GM23338 (cell line): Measurements from ENCODE around the gene TMEM116. TPM values are rescaled to one million over a fixed set of nuclear protein-coding genes. Genes with fewer than 3 reads are reported as not detected.
A peak's percentile ranks its signal among the peaks of the same experiment; 100 is the strongest.

Experiments used
- ATAC-seq: fragments of 200-7000 bp; cut with Tn5 transposase; 3 replicates; pipeline ENCODE4 v1.9.1; 2020
- DNase-seq: peaks from one replicate; pipeline ENCODE4 v3.0.0-alpha.2; 2015; ENCODE audit warnings: low spot score
- H2AFZ ChIP-seq: fragments of 200-600 bp; sonication (generic); 2 replicates; pipeline ENCODE4 v1.8.0; 2016; ENCODE audit warnings: antibody characterized with exemption, mild to moderate bottlenecking, moderate library complexity
- H3F3A ChIP-seq: fragments of 200-600 bp; sonication (generic); replicated peaks from 2 replicates; pipeline ENCODE4 v1.8.0; 2017; ENCODE audit warnings: antibody characterized with exemption, mixed run types, low read depth
- H3K27ac ChIP-seq: fragments of 200-600 bp; sonication (generic); 2 replicates; pipeline ENCODE4 v1.6.1; 2016; ENCODE audit warnings: low read depth
- H3K27me3 ChIP-seq: fragments of 200-600 bp; sonication (generic); 2 replicates; pipeline ENCODE4 v1.8.0; 2016; ENCODE audit warnings: mild to moderate bottlenecking, mixed run types, moderate library complexity; ENCODE audit not compliant: insufficient read depth
- H3K36me3 ChIP-seq: fragments of 200-600 bp; sonication (generic); 2 replicates; pipeline ENCODE4 v1.8.0; 2016; ENCODE audit warnings: mild to moderate bottlenecking; ENCODE audit not compliant: insufficient read depth
- H3K4me1 ChIP-seq: fragments of 200-600 bp; sonication (generic); 2 replicates; pipeline ENCODE4 v1.8.0; 2016; ENCODE audit warnings: mild to moderate bottlenecking, moderate library complexity; ENCODE audit not compliant: insufficient read depth
- H3K4me2 ChIP-seq: fragments of 200-600 bp; sonication (generic); 2 replicates; pipeline ENCODE4 v1.7.1; 2017; ENCODE audit warnings: mixed run types
- H3K4me3 ChIP-seq: fragments of 200-600 bp; sonication (generic); 2 replicates; pipeline ENCODE4 v1.6.1; 2016; ENCODE audit warnings: mixed run types
- H3K79me2 ChIP-seq: fragments of 200-600 bp; sonication (generic); replicated peaks from 2 replicates; pipeline ENCODE4 v1.8.0; 2017; ENCODE audit warnings: mild to moderate bottlenecking; ENCODE audit not compliant: insufficient read depth
- H3K9me2 ChIP-seq: fragments of 200-600 bp; sonication (generic); 2 replicates; pipeline ENCODE4 v1.8.0; 2017; ENCODE audit not compliant: insufficient read depth
- H4K20me1 ChIP-seq: fragments of 200-600 bp; sonication (generic); replicated peaks from 2 replicates; pipeline ENCODE4 v1.8.0; 2017; ENCODE audit warnings: mild to moderate bottlenecking; ENCODE audit not compliant: insufficient read depth
- H3K27ac Mint-ChIP-seq: 2 replicates; pipeline ENCODE4 v1.8.0; 2020; ENCODE audit warnings: inconsistent platforms, mild to moderate bottlenecking, moderate library complexity, mixed read lengths
- H3K27me3 Mint-ChIP-seq: 3 replicates; pipeline ENCODE4 v1.8.0; 2022; ENCODE audit warnings: low read depth, mild to moderate bottlenecking, moderate library complexity, mixed read lengths, inconsistent platforms; ENCODE audit not compliant: insufficient read depth, poor library complexity
- H3K36me3 Mint-ChIP-seq: 3 replicates; pipeline ENCODE4 v1.8.0; 2021; ENCODE audit warnings: low read depth, mild to moderate bottlenecking, inconsistent platforms, moderate library complexity, mixed read lengths
- H3K4me1 Mint-ChIP-seq: 3 replicates; pipeline ENCODE4 v1.8.0; 2020; ENCODE audit warnings: mild to moderate bottlenecking, inconsistent platforms, mixed read lengths
- H3K4me3 Mint-ChIP-seq: 3 replicates; pipeline ENCODE4 v1.8.0; 2021; ENCODE audit warnings: moderate library complexity, mild to moderate bottlenecking, inconsistent platforms, mixed read lengths
- H3K9me3 Mint-ChIP-seq: 3 replicates; pipeline ENCODE4 v1.8.0; 2020; ENCODE audit warnings: moderate library complexity, mild to moderate bottlenecking, inconsistent platforms, mixed read lengths
- CREB1 ChIP-seq: fragments of 250-450 bp; sonication (Bioruptor Pico); IDR thresholded peaks from 2 replicates; pipeline ENCODE4 v1.5.0; 2020; ENCODE audit warnings: low read depth, mild to moderate bottlenecking, moderate library complexity
- EZH2phosphoT487 ChIP-seq: fragments of 200-600 bp; sonication (generic); IDR thresholded peaks from one replicate; pipeline ENCODE4 v1.8.1; 2018; ENCODE audit warnings: antibody characterized with exemption; ENCODE audit not compliant: unreplicated experiment
- NANOG ChIP-seq: IDR thresholded peaks from 2 replicates; pipeline ENCODE4 v1.6.1; 2016; ENCODE audit warnings: antibody characterized with exemption, borderline replicate concordance
- POLR2AphosphoS5 ChIP-seq: IDR thresholded peaks from 2 replicates; pipeline ENCODE4 v1.6.1; 2016; ENCODE audit warnings: antibody characterized with exemption, low read depth
- STAT1 ChIP-seq: IDR thresholded peaks from one replicate; pipeline ENCODE4 v1.6.1; 2016; ENCODE audit warnings: antibody characterized with exemption; ENCODE audit not compliant: unreplicated experiment
- ZNF114 ChIP-seq: fragments of 250-450 bp; sonication (Bioruptor Pico); IDR thresholded peaks from 2 replicates; pipeline ENCODE4 v1.5.0; 2020; ENCODE audit warnings: mild to moderate bottlenecking, moderate library complexity
- ZNF331 ChIP-seq: fragments of 250-450 bp; sonication (Bioruptor Pico); IDR thresholded peaks from 2 replicates; pipeline ENCODE4 v1.5.0; 2020; ENCODE audit warnings: low read depth, mild to moderate bottlenecking, moderate library complexity
- polyA plus RNA-seq: library from polyadenylated mRNA; unstranded; fragments of >200 nt; fragmentation: Nextera tagmentation; extraction: Ambion mirVana; gene quantifications from 2 replicates; pipeline ENCODE4 v1.2.1, GENCODE V29; 2016
- total RNA-seq: library from RNA; depleted of rRNA; stranded (reverse); fragments of >200 nt; shearing (Covaris generic); gene quantifications from 2 replicates; pipeline ENCODE4 v1.2.3, GENCODE V29; 2014
- TF ChIP-seq, protein P1 (sequence below): fragments of 250-450 bp; sonication (Bioruptor Pico); IDR thresholded peaks from 2 replicates; pipeline ENCODE4 v1.5.0; 2020; ENCODE audit warnings: mild to moderate bottlenecking, moderate library complexity
- TF ChIP-seq, protein P2 (sequence below): IDR thresholded peaks from 2 replicates; pipeline ENCODE4 v1.6.1; 2016; ENCODE audit warnings: antibody characterized with exemption
- TF ChIP-seq, protein P3 (sequence below): IDR thresholded peaks from one replicate; pipeline ENCODE4 v1.6.1; 2018; ENCODE audit warnings: antibody characterized with exemption; ENCODE audit not compliant: unreplicated experiment

Gene TMEM116
- total and polyA plus RNA-seq, 2 experiments from 2014 or later, result 8.0 to 10.4 TPM

DNA sequence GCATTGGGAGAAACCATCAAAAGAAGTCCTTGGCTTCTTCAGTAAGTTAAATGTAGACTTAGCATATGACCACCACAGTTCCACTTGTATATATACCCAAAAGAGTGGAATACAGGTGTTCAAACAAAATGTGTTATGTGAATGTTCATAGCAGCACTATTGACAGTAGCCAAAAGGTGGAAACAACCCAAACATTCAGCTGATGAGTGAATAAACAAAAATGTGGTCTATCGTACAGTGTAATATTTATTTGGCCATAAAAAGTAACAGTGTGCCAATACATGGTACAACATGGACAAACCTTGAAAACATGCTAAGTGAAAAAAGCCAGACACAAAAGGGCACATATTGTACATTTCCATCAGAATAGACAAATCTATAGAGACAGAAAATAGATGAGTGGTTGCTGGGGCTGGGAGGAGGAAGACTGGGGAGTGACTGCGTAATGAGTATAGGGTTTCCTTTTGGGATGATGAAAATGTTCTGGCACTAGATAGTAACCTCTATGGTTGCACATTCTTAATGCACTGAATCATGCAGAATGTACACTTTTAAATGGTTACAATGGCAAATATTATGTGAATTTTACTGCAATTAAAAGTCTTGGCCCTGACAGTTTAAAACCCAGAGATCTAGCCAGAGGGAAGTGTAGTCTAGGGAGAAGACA, 5.7 kb upstream of the TMEM116 start (continued):
- TF ChIP-seq, protein P1, sequence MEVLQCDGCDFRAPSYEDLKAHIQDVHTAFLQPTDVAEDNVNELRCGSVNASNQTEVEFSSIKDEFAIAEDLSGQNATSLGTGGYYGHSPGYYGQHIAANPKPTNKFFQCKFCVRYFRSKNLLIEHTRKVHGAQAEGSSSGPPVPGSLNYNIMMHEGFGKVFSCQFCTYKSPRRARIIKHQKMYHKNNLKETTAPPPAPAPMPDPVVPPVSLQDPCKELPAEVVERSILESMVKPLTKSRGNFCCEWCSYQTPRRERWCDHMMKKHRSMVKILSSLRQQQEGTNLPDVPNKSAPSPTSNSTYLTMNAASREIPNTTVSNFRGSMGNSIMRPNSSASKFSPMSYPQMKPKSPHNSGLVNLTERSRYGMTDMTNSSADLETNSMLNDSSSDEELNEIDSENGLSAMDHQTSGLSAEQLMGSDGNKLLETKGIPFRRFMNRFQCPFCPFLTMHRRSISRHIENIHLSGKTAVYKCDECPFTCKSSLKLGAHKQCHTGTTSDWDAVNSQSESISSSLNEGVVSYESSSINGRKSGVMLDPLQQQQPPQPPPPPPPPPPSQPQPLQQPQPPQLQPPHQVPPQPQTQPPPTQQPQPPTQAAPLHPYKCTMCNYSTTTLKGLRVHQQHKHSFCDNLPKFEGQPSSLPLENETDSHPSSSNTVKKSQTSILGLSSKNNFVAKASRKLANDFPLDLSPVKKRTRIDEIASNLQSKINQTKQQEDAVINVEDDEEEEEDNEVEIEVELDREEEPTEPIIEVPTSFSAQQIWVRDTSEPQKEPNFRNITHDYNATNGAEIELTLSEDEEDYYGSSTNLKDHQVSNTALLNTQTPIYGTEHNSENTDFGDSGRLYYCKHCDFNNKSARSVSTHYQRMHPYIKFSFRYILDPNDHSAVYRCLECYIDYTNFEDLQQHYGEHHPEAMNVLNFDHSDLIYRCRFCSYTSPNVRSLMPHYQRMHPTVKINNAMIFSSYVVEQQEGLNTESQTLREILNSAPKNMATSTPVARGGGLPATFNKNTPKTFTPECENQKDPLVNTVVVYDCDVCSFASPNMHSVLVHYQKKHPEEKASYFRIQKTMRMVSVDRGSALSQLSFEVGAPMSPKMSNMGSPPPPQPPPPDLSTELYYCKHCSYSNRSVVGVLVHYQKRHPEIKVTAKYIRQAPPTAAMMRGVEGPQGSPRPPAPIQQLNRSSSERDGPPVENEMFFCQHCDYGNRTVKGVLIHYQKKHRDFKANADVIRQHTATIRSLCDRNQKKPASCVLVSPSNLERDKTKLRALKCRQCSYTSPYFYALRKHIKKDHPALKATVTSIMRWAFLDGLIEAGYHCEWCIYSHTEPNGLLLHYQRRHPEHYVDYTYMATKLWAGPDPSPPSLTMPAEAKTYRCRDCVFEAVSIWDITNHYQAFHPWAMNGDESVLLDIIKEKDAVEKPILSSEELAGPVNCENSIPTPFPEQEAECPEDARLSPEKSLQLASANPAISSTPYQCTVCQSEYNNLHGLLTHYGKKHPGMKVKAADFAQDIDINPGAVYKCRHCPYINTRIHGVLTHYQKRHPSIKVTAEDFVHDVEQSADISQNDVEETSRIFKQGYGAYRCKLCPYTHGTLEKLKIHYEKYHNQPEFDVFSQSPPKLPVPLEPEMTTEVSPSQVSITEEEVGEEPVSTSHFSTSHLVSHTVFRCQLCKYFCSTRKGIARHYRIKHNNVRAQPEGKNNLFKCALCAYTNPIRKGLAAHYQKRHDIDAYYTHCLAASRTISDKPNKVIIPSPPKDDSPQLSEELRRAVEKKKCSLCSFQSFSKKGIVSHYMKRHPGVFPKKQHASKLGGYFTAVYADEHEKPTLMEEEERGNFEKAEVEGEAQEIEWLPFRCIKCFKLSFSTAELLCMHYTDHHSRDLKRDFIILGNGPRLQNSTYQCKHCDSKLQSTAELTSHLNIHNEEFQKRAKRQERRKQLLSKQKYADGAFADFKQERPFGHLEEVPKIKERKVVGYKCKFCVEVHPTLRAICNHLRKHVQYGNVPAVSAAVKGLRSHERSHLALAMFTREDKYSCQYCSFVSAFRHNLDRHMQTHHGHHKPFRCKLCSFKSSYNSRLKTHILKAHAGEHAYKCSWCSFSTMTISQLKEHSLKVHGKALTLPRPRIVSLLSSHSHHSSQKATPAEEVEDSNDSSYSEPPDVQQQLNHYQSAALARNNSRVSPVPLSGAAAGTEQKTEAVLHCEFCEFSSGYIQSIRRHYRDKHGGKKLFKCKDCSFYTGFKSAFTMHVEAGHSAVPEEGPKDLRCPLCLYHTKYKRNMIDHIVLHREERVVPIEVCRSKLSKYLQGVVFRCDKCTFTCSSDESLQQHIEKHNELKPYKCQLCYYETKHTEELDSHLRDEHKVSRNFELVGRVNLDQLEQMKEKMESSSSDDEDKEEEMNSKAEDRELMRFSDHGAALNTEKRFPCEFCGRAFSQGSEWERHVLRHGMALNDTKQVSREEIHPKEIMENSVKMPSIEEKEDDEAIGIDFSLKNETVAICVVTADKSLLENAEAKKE (CRISPR knock-in tag), result no peak
- TF ChIP-seq POLR2AphosphoS5 (no peak), ZNF331 (CRISPR knock-in tag) (no peak)

DNA sequence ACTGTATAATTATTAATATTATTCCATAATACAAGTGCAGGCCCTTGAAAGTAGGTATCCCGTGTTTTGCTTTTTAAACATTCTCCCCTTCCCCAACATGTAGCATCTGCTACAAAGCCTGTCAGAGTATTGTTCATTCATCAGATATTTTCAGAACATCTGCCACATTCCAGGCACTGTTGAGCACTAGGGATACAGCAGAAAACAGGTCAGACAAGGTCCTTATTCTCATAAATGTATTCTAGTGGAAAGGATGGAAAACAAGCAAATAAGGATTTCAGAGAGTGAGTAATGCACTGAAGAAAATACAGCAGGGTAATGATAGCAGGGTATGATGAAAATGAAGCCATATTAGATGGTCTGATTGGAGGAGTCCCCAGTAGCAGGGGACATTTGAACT, 4.1 kb upstream of the TMEM116 start:
- H3K27ac ChIP-seq, result peak overlapping the region; percentile 12; the same call in 1 of the 2 replicates
- peaks cover 69% of the 10 kb centered on the region for H3K36me3 Mint-ChIP-seq
- H3K9me2 ChIP-seq, result 0 out of 2 replicates have a peak, but pooled peaks cover 5% of the 10 kb centered on the region
- no peak overlapping the region for H3K4me3 ChIP-seq
- peaks cover 31% of the 10 kb centered on the region for H3K36me3 ChIP-seq
- no peak for ATAC-seq
- H3K9me3 Mint-ChIP-seq, result peaks cover 7% of the 10 kb centered on the region
- H3K27ac Mint-ChIP-seq, result no peak overlapping the region
- peaks cover 10% of the 10 kb centered on the region; the same call in 1 of the 2 replicates for H3K4me1 ChIP-seq
- H2AFZ ChIP-seq, result no peak overlapping the region
- no peak for DNase-seq
- peaks cover 16% of the 10 kb centered on the region for H3K27me3 Mint-ChIP-seq
- H3K4me1 Mint-ChIP-seq, result peaks cover 18% of the 10 kb centered on the region
- peaks cover 58% of the 10 kb centered on the region for H4K20me1 ChIP-seq
- H3K27me3 ChIP-seq, result no peaks in the 10 kb centered on the region
- peaks cover 90% of the 10 kb centered on the region for H3K79me2 ChIP-seq
- no peak overlapping the region for H3K4me2 ChIP-seq
- peaks cover 32% of the 10 kb centered on the region for H3F3A ChIP-seq
- no peak overlapping the region for H3K4me3 Mint-ChIP-seq
- TF ChIP-seq, protein P2, sequence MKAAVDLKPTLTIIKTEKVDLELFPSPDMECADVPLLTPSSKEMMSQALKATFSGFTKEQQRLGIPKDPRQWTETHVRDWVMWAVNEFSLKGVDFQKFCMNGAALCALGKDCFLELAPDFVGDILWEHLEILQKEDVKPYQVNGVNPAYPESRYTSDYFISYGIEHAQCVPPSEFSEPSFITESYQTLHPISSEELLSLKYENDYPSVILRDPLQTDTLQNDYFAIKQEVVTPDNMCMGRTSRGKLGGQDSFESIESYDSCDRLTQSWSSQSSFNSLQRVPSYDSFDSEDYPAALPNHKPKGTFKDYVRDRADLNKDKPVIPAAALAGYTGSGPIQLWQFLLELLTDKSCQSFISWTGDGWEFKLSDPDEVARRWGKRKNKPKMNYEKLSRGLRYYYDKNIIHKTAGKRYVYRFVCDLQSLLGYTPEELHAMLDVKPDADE, result no peak
- no peak for TF ChIP-seq ZNF114 (CRISPR knock-in tag)
- TF ChIP-seq CREB1 (CRISPR knock-in tag), result no peak
- TF ChIP-seq NANOG, result no peak
- no peak for TF ChIP-seq ZNF331 (CRISPR knock-in tag)
- TF ChIP-seq STAT1, result no peak
- TF ChIP-seq EZH2phosphoT487, result no peak
- TF ChIP-seq, protein P3, sequence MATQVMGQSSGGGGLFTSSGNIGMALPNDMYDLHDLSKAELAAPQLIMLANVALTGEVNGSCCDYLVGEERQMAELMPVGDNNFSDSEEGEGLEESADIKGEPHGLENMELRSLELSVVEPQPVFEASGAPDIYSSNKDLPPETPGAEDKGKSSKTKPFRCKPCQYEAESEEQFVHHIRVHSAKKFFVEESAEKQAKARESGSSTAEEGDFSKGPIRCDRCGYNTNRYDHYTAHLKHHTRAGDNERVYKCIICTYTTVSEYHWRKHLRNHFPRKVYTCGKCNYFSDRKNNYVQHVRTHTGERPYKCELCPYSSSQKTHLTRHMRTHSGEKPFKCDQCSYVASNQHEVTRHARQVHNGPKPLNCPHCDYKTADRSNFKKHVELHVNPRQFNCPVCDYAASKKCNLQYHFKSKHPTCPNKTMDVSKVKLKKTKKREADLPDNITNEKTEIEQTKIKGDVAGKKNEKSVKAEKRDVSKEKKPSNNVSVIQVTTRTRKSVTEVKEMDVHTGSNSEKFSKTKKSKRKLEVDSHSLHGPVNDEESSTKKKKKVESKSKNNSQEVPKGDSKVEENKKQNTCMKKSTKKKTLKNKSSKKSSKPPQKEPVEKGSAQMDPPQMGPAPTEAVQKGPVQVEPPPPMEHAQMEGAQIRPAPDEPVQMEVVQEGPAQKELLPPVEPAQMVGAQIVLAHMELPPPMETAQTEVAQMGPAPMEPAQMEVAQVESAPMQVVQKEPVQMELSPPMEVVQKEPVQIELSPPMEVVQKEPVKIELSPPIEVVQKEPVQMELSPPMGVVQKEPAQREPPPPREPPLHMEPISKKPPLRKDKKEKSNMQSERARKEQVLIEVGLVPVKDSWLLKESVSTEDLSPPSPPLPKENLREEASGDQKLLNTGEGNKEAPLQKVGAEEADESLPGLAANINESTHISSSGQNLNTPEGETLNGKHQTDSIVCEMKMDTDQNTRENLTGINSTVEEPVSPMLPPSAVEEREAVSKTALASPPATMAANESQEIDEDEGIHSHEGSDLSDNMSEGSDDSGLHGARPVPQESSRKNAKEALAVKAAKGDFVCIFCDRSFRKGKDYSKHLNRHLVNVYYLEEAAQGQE, result no peak
